PFSK-1 (cell line): Measurements from ENCODE around the gene NOCT.

Experiments
- SIN3A ChIP-seq: IDR thresholded peaks from 2 replicates; pipeline ENCODE4 v1.6.1; 2012; ENCODE audit warnings: mild to moderate bottlenecking, low read length, moderate library complexity, borderline replicate concordance; ENCODE audit not compliant: insufficient read depth
- TF ChIP-seq, protein P1 (sequence below), 2 experiments: IDR thresholded peaks; 2 replicates each; pipeline versions ENCODE4 v1.6.1 to v1.8.0; 2011 to 2012; ENCODE audit warnings: low read depth in 2 of 2, low read length in 2 of 2, control low read depth in 1 of 2, inconsistent platforms in 1 of 2, mild to moderate bottlenecking in 1 of 2, moderate library complexity in 1 of 2; ENCODE audit not compliant: insufficient read depth in 1 of 2

- TF ChIP-seq SIN3A, result no peak
- TF ChIP-seq, protein P1, sequence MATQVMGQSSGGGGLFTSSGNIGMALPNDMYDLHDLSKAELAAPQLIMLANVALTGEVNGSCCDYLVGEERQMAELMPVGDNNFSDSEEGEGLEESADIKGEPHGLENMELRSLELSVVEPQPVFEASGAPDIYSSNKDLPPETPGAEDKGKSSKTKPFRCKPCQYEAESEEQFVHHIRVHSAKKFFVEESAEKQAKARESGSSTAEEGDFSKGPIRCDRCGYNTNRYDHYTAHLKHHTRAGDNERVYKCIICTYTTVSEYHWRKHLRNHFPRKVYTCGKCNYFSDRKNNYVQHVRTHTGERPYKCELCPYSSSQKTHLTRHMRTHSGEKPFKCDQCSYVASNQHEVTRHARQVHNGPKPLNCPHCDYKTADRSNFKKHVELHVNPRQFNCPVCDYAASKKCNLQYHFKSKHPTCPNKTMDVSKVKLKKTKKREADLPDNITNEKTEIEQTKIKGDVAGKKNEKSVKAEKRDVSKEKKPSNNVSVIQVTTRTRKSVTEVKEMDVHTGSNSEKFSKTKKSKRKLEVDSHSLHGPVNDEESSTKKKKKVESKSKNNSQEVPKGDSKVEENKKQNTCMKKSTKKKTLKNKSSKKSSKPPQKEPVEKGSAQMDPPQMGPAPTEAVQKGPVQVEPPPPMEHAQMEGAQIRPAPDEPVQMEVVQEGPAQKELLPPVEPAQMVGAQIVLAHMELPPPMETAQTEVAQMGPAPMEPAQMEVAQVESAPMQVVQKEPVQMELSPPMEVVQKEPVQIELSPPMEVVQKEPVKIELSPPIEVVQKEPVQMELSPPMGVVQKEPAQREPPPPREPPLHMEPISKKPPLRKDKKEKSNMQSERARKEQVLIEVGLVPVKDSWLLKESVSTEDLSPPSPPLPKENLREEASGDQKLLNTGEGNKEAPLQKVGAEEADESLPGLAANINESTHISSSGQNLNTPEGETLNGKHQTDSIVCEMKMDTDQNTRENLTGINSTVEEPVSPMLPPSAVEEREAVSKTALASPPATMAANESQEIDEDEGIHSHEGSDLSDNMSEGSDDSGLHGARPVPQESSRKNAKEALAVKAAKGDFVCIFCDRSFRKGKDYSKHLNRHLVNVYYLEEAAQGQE (IDR thresholded peaks at IDR 0.05; ENCODE audit: insufficient read depth in 1 of 2, low read depth in 2 of 2, low read length in 2 of 2), result no peak
Observed at GRCh38 chr4:139036885-139037284, 21.3 kb downstream of the NOCT start.
